Measurements from ENCODE around the gene KLHL26. TPM values are rescaled to one million over a fixed set of nuclear protein-coding genes. Genes with fewer than 3 reads are reported as not detected.

KLHL26 gene
- total and polyA plus RNA-seq, 2 of the 13 experiments (the other 11 are each of a cell fraction or from before 2014, with no cell fraction given) = 1.5 to 1.7 TPM

- 34% methylated on average over 11 of the region's 11 CpGs for WGBS (ENCODE audit: low lambda C conversion rate)
- CTCF ChIA-PET (ENCODE audit: low intra/inter-chr PET ratio, low total read pairs) = interaction anchor here (2.1 kb wide), 1 partner anchor 205 kb away, joined by 5 read pairs; no protein-coding TSS in a partner anchor
- DNase-seq (ENCODE audit: low spot score) (no peak), ATAC-seq (no peak), FAIRE-seq (no peak)
- no TSS peak for BruUV-seq (replicated peaks)
- intact Hi-C loops (cut with micrococcal nuclease; ENCODE audit: unreplicated experiment) = loop anchor here (1.0 to 5.0 kb wide), 2 partner anchors 86 to 207 kb away; partner anchors contain the start of gene REX1BD
- Histone ChIP-seq H3K4me2 (ENCODE audit: low read depth, low read length) (no peak overlapping the region), H3K4me3 (replicated peaks in 1 of 3; ENCODE audit: insufficient read depth in 1 of 3, low read depth in 2 of 3, low read length in 3 of 3) (no peak overlapping the region), H3K79me2 (ENCODE audit: insufficient read depth, low read length) (no peaks in the 10 kb centered on the region), H3K27ac (ENCODE audit: extremely low read length, insufficient read depth, low read length) (no peak overlapping the region), H3K36me3 (replicated peaks in 1 of 2; ENCODE audit: control insufficient read depth in 1 of 2, insufficient read depth in 2 of 2, low read length in 2 of 2) (no peaks in the 10 kb centered on the region; a peak in 1 of 5 replicates), H3K9me3 (ENCODE audit: low read length) (no peaks in the 10 kb centered on the region), H3K9ac (ENCODE audit: insufficient read depth, low read depth, low read length) (no peak overlapping the region), H3K27me3 (ENCODE audit: control insufficient read depth in 1 of 2, insufficient read depth in 2 of 2, low read length in 2 of 2) (no peaks in the 10 kb centered on the region; a peak in 1 of 5 replicates), H4K20me1 (ENCODE audit: insufficient read depth, low read length) (no peaks in the 10 kb centered on the region), H3K4me1 (ENCODE audit: insufficient read depth, low read length) (peaks cover 48% of the 10 kb centered on the region), H2AFZ (ENCODE audit: low read length) (no peak overlapping the region)
- TF ChIP-seq RBAK (CRISPR knock-in tag; IDR thresholded peaks at IDR 0.05) (peak; percentile 99), ZFAT (CRISPR knock-in tag; conservative IDR thresholded peaks at IDR 0.05) (no peak), FOXA3 (CRISPR knock-in tag; IDR thresholded peaks at IDR 0.05) (peak; percentile 44; the same call in 1 of the 2 replicates), ZNF12 (CRISPR knock-in tag; IDR thresholded peaks at IDR 0.05) (peak; percentile 96), TMF1 (CRISPR knock-in tag; IDR thresholded peaks at IDR 0.05; ENCODE audit: low read depth) (no peak), ZNF263 (CRISPR knock-in tag; IDR thresholded peaks at IDR 0.05) (no peak), HIC2 (CRISPR knock-in tag; IDR thresholded peaks at IDR 0.05; ENCODE audit: low read depth) (0 out of 2 replicates have a peak, but pooled peaks have one; percentile 61), THAP11 (CRISPR knock-in tag; IDR thresholded peaks at IDR 0.05) (no peak), NCOA2 (CRISPR knock-in tag; IDR thresholded peaks at IDR 0.05) (no peak), KDM1A (CRISPR knock-in tag; IDR thresholded peaks at IDR 0.05) (0 out of 2 replicates have a peak, but pooled peaks have one; percentile 16), HNRNPL (IDR thresholded peaks at IDR 0.05; ENCODE audit: low read depth, low read length) (peak; percentile 83; the same call in 1 of the 2 replicates)
- in situ Hi-C loops (cut with HindIII; ENCODE audit: extremely low pct_ligation_motif_present, low pct_unique_long_range_greater_than_20kb) = loop anchor here (5.0 to 10.0 kb wide), 2 partner anchors 82 to 200 kb away; no protein-coding TSS in a partner anchor
- POLR2A ChIA-PET = no interaction called here
Observed at GRCh38 chr19:18674616-18675015, 37.8 kb downstream of the KLHL26 start.
